ENCODE measurements around the gene MPPE1. TPM values are rescaled to one million over a fixed set of nuclear protein-coding genes. Genes with fewer than 3 reads are reported as not detected.

The MPPE1 gene
- total and polyA plus RNA-seq, 10 of the 15 experiments (the other 5 are each of a cell fraction or from before 2014, with no cell fraction given): 13.8 to 34.5 (median 27.6) TPM

GRCh38 chr18:11897781-11898180 lies 10.3 kb downstream of the MPPE1 start:
- Histone ChIP-seq H3K27me3 (replicated peaks in 1 of 2; ENCODE audit: control insufficient read depth in 2 of 2, insufficient read depth in 2 of 2, low read length in 1 of 2) (no peaks in the 10 kb centered on the region), H3K36me3 (ENCODE audit: control insufficient read depth in 2 of 2, insufficient read depth in 2 of 2, low read length in 1 of 2) (peaks cover 3 to 9% of the 10 kb centered on the region in 2 experiments; a peak in 3 of 4 replicates), H3K4me3 (no peak overlapping the region), H3K4me2 (ENCODE audit: control insufficient read depth, insufficient read depth) (no peak overlapping the region), H2AFZ (ENCODE audit: control insufficient read depth, low read depth, low read length) (no peak overlapping the region), H3K4me1 (ENCODE audit: control insufficient read depth, insufficient read depth, low read length) (no peaks in the 10 kb centered on the region), H4K20me1 (ENCODE audit: control insufficient read depth, insufficient read depth) (no peaks in the 10 kb centered on the region), H3K27ac (ENCODE audit: control insufficient read depth, insufficient read depth) (no peak overlapping the region), H3K9me3 (replicated peaks; ENCODE audit: control insufficient read depth, insufficient read depth, low read length) (no peaks in the 10 kb centered on the region), H3K9ac (ENCODE audit: control insufficient read depth, insufficient read depth, low read length) (no peak overlapping the region), H3K79me2 (ENCODE audit: control insufficient read depth, insufficient read depth, low read length) (no peaks in the 10 kb centered on the region)
- SMC1A ChIA-PET (ENCODE audit: uncharacterized antibody, unreplicated experiment): interaction anchor here (2.1 kb wide), 1 partner anchor 9 kb away, joined by 5 read pairs; no protein-coding TSS in a partner anchor
- POLR2A ChIA-PET: no interaction called here
- DNase-seq (ENCODE audit: low read depth, low spot score): no peak
- WGBS (ENCODE audit: insufficient coverage, insufficient replicate concordance, low lambda C conversion rate, missing lambda C conversion rate): 100% methylated on average over 1 of the region's 1 CpG
- FAIRE-seq: no peak
- intact Hi-C loops (cut with micrococcal nuclease; ENCODE audit: unreplicated experiment): no loop called here
- RAD21 ChIA-PET (ENCODE audit: unreplicated experiment): no interaction called here
- TF ChIP-seq MEF2B (IDR thresholded peaks at IDR 0.05; ENCODE audit: partially characterized antibody, poor library complexity, severe bottlenecking): no peak
- no peak for TF ChIP-seq EZH2 (IDR thresholded peaks at IDR 0.05; ENCODE audit: borderline replicate concordance, control insufficient read depth, low read depth, low read length)
- TF ChIP-seq ZBTB4 (CRISPR knock-in tag; IDR thresholded peaks at IDR 0.05): no peak
- TF ChIP-seq RFX5 (IDR thresholded peaks at IDR 0.05; ENCODE audit: low read depth, low read length): no peak
- TF ChIP-seq HDGF (IDR thresholded peaks at IDR 0.05): no peak
- no peak for TF ChIP-seq NFYB (IDR thresholded peaks at IDR 0.05; ENCODE audit: insufficient read depth, low read depth, low read length)
- TF ChIP-seq, protein P1, sequence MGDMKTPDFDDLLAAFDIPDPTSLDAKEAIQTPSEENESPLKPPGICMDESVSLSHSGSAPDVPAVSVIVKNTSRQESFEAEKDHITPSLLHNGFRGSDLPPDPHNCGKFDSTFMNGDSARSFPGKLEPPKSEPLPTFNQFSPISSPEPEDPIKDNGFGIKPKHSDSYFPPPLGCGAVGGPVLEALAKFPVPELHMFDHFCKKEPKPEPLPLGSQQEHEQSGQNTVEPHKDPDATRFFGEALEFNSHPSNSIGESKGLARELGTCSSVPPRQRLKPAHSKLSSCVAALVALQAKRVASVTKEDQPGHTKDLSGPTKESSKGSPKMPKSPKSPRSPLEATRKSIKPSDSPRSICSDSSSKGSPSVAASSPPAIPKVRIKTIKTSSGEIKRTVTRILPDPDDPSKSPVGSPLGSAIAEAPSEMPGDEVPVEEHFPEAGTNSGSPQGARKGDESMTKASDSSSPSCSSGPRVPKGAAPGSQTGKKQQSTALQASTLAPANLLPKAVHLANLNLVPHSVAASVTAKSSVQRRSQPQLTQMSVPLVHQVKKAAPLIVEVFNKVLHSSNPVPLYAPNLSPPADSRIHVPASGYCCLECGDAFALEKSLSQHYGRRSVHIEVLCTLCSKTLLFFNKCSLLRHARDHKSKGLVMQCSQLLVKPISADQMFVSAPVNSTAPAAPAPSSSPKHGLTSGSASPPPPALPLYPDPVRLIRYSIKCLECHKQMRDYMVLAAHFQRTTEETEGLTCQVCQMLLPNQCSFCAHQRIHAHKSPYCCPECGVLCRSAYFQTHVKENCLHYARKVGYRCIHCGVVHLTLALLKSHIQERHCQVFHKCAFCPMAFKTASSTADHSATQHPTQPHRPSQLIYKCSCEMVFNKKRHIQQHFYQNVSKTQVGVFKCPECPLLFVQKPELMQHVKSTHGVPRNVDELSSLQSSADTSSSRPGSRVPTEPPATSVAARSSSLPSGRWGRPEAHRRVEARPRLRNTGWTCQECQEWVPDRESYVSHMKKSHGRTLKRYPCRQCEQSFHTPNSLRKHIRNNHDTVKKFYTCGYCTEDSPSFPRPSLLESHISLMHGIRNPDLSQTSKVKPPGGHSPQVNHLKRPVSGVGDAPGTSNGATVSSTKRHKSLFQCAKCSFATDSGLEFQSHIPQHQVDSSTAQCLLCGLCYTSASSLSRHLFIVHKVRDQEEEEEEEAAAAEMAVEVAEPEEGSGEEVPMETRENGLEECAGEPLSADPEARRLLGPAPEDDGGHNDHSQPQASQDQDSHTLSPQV (IDR thresholded peaks at IDR 0.05): no peak
- TF ChIP-seq ZNF622 (IDR thresholded peaks at IDR 0.05): no peak
- no peak for TF ChIP-seq SUPT20H (IDR thresholded peaks at IDR 0.05; ENCODE audit: borderline replicate concordance, control insufficient read depth, low read depth, low read length)
- no peak for TF ChIP-seq CBX3 (IDR thresholded peaks at IDR 0.05; ENCODE audit: borderline replicate concordance, low read depth)
- TF ChIP-seq MYB (IDR thresholded peaks at IDR 0.05; ENCODE audit: borderline replicate concordance, low read depth, low read length): no peak
- TF ChIP-seq SREBF2 (IDR thresholded peaks at IDR 0.05; ENCODE audit: low read length): no peak
- no peak for TF ChIP-seq TAF1 (IDR thresholded peaks at IDR 0.05; ENCODE audit: borderline replicate concordance, low read depth, low read length)
- TF ChIP-seq NFYA (IDR thresholded peaks at IDR 0.05; ENCODE audit: borderline replicate concordance, low read depth, low read length): no peak
- no peak for TF ChIP-seq STAT1 (conservative IDR thresholded peaks at IDR 0.05)
- no peak for TF ChIP-seq BACH1 (IDR thresholded peaks at IDR 0.05; ENCODE audit: borderline replicate concordance)
- TF ChIP-seq PAX8 (IDR thresholded peaks at IDR 0.05): no peak
- BruUV-seq (replicated peaks): no TSS peak
- CTCF ChIA-PET: no interaction called here
- in situ Hi-C loops (cut with MboI): no loop called here
- ATAC-seq: no peak

Data from GM12878 (cell line).